Measurements from ENCODE around the gene EFHD2.

DNA sequence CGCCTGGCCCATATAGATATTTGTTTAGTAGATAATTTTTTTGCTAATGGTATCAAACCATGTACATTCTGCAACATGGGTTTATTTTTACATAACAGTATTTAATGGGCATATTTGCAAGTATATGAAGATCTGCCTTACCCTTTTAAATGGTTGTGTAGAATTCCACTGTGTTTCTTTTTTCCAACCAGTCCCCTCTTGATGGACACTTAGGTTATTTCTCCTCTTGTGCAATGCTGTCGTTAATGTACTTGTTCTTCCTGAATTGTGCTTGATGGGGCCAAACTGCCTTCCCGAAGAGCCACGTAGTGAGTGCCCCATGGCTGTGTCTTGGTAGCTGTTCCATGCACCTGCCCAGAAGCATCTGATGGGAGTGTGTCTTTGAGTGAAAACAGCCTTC lies 39.4 kb upstream of the EFHD2 start:
- TF ChIP-seq POLR2A (IDR thresholded peaks at IDR 0.05): no peak
- TF ChIP-seq, protein P1, sequence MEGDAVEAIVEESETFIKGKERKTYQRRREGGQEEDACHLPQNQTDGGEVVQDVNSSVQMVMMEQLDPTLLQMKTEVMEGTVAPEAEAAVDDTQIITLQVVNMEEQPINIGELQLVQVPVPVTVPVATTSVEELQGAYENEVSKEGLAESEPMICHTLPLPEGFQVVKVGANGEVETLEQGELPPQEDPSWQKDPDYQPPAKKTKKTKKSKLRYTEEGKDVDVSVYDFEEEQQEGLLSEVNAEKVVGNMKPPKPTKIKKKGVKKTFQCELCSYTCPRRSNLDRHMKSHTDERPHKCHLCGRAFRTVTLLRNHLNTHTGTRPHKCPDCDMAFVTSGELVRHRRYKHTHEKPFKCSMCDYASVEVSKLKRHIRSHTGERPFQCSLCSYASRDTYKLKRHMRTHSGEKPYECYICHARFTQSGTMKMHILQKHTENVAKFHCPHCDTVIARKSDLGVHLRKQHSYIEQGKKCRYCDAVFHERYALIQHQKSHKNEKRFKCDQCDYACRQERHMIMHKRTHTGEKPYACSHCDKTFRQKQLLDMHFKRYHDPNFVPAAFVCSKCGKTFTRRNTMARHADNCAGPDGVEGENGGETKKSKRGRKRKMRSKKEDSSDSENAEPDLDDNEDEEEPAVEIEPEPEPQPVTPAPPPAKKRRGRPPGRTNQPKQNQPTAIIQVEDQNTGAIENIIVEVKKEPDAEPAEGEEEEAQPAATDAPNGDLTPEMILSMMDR (IDR thresholded peaks at IDR 0.05): no peak
